AG04449 (cell line): ENCODE data around the gene LDLRAD4.

Source experiments
- CTCF ChIA-PET: fragments of 350-600 bp; formaldehyde crosslinking; extraction: SDS; loops from one replicate; lab custom pipeline; 2021; ENCODE audit warnings: antibody characterized with exemption; lab: Yijun Ruan, JAX
- POLR2A ChIA-PET: fragments of 400-600, 350-600 bp; formaldehyde crosslinking; extraction: SDS; loops from one replicate; lab custom pipeline; 2020; ENCODE audit warnings: antibody characterized with exemption, inconsistent platforms; lab: Yijun Ruan, JAX
- DNase-seq: peaks from one replicate; pipeline ENCODE4 v3.0.0-alpha.2; 2010; ENCODE audit warnings: low read depth, low spot score
- H3K4me3 ChIP-seq: 2 replicates; pipeline ENCODE4 v1.5.1; 2011; ENCODE audit warnings: low read depth, mild to moderate bottlenecking, control low read depth, low read length
- CTCF ChIP-seq: IDR thresholded peaks from one replicate; pipeline ENCODE4 v1.5.1; 2011; ENCODE audit warnings: mild to moderate bottlenecking, moderate library complexity, low read length, control low read depth, inconsistent platforms; ENCODE audit not compliant: insufficient read depth; ENCODE audit errors: missing control alignments

LDLRAD4 gene

GRCh38 chr18:13465124-13465446, 246.5 kb downstream of the LDLRAD4 start:
- TF ChIP-seq CTCF = no peak
- ChIA-PET CTCF (no interaction called here), POLR2A (no interaction called here)
- H3K4me3 ChIP-seq = no peak overlapping the region
- no peak for DNase-seq

- TF ChIP-seq CTCF = no peak
- DNase-seq = no peak
- ChIA-PET CTCF (no interaction called here), POLR2A (no interaction called here)
- no peak overlapping the region for H3K4me3 ChIP-seq
These were observed 246.9 kb downstream of the LDLRAD4 start for GRCh38 chr18:13465476-13465875.

GRCh38 chr18:13470516-13471197, 252.1 kb downstream of the LDLRAD4 start:
- no peak overlapping the region for H3K4me3 ChIP-seq
- POLR2A ChIA-PET = no interaction called here
- CTCF ChIA-PET = no interaction called here
- no peak for TF ChIP-seq CTCF
- DNase-seq = no peak

- no peak for TF ChIP-seq CTCF
- no peak for DNase-seq
- H3K4me3 ChIP-seq = no peak overlapping the region
- ChIA-PET CTCF (no interaction called here), POLR2A (no interaction called here)
These were observed 252.8 kb downstream of the LDLRAD4 start for GRCh38 chr18:13471198-13471845.

- ChIA-PET POLR2A (no interaction called here), CTCF (no interaction called here)
- DNase-seq = no peak
- no peak overlapping the region for H3K4me3 ChIP-seq
- TF ChIP-seq CTCF = no peak
These were observed 253.5 kb downstream of the LDLRAD4 start for GRCh38 chr18:13471971-13472628.

- no peak for DNase-seq
- CTCF ChIA-PET = no interaction called here
- POLR2A ChIA-PET = no interaction called here
- H3K4me3 ChIP-seq = no peak overlapping the region
- no peak for TF ChIP-seq CTCF
These were observed 255.2 kb downstream of the LDLRAD4 start for GRCh38 chr18:13473751-13474150.
